Activated CD4-positive, alpha-beta T cell treated with anti-CD3 and anti-CD28 coated beads for 24 hours (primary cell): ENCODE results near the gene KLHL24.
"Not testable (repeated sequence)": the region's sequence is repeated elsewhere in the genome, so short reads cannot be mapped to it uniquely, and the experiment has no call there.

Experiments
- DNase-seq, 2 donors: peaks; one replicate each; pipeline ENCODE4 v3.0.0-alpha.2; 2020; ENCODE audit warnings: low read depth in 2 of 2

KLHL24 gene

DNA sequence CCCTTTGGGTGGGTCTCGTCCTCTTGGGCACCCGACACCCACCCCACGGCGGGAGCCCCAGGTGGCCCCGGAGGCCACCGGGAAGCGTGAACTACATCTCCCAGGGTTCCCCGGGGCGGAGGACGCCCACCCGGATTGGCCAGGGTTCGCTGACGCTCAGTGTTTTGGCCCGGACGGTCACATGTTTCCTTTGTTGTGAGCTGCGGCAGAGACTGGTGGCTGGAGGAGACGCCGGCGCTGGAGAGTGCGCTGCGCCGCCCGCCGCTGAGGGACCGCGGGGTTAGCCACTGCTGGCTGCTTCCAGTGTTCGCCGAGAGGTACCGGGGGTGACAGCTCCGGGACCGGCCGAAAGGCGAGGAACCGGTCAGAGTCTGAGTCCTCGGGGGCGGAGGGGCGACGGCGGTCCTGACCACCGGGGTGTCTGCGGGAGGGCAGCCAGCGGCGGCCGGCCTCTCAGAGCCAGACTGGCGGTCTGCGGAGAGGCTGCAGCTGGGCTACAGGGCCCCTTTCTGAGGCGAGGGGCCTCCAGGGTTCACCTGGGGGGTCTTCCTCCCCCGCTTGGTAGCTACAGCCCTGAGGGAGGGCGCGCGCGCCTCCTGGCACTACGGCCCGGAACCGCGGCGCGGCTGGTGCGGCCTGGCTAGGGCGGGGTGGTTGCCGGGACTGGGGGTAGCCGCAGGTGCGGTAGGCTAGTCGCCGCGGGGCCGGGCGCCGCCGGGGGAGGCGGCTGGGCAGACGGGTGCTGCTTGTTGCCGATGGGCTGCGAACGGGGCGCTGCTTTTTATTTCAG, at the start of gene KLHL24:
Gene KLHL24 (plus strand): TSS at position 193 of the 790 bp plus-strand sequence. CDS start 14,734 bp downstream, outside the sequence.
- DNase-seq: peak; percentile 80 to 86

DNA sequence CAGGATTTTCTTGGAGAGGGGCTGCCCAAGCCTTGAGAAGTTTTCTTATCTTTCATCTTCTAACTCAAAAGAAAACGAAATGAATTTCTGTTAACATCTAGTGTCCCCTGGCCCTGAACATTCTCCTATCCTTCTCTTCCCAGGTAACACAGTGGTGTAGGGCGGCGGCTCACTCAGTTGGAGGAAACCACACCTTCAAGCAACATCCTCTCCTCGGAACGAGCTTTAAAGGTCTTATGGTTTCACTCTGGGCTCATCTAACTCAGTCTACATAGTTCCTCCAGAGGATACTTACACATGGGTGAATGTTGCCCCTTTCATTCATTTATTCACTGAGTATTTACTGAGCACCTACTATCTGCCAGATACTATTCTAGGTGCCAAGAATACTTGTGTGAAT, 48.9 kb upstream of the KLHL24 start:
- DNase-seq: no peak

DNA sequence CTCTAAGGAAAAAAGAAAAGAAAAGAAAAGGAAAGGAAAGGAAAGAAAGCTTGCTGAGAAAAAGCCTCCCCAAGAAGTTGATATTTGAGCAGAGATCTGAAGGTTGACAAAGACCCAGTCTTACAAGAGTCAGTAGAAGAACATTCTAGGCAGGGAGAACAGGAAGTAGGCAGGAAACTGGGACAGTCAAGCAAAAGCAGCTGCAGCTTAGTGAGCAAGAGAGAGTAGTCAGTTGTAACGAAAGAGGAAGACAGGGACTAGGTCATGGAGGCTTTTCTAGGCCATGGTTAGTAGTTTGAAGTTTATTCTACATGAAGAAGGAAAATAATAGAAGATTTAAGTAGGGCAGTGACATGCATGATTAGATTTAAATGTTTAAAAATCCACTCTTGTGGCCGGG, 48.1 kb upstream of the KLHL24 start:
- no peak for DNase-seq

DNA sequence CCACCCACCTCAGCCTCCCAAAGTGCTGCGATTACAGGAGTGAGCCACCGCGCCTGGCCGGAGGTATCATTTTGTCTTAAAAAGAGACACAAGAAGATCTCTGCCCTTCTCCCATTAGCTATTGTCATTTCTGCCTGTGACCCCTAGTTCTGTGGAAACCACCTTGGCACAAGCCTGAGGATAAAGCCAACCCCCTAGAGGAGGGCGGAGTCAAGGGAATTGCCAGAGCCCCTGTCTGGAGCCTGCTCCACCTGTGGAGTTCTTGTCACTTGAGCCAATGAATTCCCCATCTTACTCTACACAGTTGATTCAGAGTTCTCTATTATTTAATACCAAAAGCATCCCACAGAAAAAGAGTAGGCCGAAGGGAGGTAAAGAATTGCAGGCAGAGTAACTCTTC, 45.0 kb upstream of the KLHL24 start:
- DNase-seq: no peak

- DNase-seq: no peak
Measured at GRCh38 chr3:183591881-183592521, 43.4 kb upstream of the KLHL24 start.

- DNase-seq: no peak
Measured at GRCh38 chr3:183592821-183593220, 42.6 kb upstream of the KLHL24 start.

- DNase-seq: no peak
Measured at GRCh38 chr3:183594636-183595035, 40.8 kb upstream of the KLHL24 start.

- DNase-seq: no peak
Measured at GRCh38 chr3:183597959-183598358, 37.5 kb upstream of the KLHL24 start.

- not testable (repeated sequence) for DNase-seq
Measured at GRCh38 chr3:183611326-183611725, 24.1 kb upstream of the KLHL24 start.

DNA sequence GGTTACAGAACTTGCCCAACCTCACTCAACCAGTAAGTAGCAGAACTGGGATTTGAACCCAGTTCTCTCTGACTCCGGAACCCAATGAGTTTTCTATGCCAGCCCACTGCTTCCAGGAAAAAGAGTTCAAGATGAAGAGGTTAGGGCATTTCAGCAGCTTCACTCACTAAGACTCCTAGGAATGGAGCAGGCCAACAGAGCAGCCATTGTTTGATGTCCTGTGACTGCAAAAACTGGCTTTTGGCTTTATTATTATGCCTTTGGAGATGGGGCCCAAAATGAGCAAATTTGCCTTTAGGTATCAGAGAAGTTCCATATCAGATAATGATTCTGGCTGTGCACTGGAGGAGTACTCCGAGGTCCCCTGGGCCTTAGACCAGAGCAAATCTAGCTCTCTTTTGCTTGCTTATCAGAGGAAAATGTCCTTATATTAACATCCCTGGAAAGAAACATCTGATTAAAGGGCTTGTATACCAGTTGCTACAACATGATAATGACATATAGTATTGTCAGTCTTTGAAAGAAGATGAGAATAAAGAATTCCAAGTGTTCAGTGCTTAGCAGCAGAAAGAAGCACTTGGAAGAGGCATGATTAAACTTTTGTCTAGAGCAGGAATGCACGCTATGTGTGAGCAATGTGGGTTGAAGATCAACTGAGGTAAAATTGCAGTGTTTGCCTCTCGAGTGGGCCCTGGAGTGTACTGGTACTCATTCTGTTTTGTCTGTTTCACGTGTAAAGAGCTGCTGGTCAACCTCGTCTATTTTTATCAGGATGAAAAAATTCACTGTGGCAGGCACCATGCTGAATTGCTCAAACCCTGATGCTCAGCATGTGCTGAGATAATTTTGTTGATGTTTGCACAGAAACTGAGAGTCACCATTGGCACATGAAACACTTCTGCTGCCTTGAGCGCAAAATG, 21.8 kb upstream of the KLHL24 start:
- DNase-seq: no peak

DNA sequence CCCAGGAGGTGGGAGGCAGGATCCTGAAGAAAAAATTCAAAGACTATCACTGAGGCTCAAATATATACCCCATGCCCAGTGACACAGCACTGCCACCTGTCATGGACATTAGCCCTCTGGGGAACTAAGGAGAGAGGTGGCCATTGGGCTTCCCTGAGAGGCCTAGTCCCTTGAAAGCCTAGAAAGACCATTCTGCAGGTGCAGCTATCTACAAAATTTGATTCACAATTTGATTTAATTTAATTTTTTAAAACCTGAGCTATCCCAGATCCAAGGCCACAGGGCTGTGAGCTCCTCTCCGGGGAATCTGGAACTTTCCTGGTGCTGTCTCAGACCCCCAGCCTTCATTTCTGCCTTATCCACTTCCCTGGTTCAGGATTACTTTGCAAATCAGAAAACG, 16.9 kb upstream of the KLHL24 start:
- DNase-seq: no peak

DNA sequence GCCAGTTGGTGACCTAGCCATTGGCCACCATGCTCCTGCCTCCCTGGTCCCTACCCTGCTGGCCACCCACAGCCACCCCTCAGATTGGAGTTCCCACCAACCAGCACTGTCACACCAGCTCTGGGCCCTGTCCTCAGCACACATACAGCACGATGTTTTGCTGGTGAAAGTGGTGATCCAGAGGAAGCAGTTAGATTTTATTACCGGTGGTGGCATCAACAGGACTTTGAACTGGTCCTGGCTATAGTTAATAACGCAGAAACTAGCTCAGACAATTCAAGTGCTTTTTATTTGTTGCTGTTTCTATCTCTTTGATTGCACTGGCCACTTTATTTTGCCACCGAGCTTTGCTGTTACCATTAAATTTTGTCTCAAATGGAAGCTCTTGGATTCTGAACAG, 16.4 kb upstream of the KLHL24 start:
- DNase-seq: no peak

DNA sequence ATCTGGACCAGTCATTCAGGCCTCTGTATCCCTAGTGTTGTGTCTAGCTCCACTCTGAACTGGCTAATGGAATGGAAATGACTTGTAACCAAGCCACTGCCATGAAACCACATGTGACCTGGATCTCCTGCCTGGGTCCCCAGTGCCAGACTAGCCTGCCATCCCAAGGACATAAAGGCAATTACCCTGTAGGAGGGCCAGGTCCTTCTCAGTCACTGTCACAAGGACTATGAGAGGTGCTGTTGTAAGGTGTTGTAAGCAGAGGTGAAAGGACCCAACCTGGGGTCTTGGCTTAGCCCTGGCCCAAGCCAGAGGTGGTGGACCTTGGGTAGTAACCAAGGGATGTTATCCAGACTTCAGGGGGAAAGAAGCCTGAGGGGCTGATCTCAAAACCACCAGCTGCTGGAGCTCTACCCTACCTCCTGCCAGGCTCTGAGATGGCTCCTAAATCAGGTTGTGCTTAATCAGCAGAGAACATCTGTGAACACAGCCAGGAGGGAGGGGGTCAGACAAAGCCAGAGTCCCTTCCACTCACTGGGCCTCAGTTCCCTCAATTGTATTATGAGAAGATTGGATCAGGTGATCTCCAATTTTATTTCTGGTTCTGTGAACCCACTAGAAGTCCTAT, 15.7 kb upstream of the KLHL24 start:
- DNase-seq: no peak

- DNase-seq: no peak
Measured at GRCh38 chr3:183620252-183620628, 15.2 kb upstream of the KLHL24 start.

DNA sequence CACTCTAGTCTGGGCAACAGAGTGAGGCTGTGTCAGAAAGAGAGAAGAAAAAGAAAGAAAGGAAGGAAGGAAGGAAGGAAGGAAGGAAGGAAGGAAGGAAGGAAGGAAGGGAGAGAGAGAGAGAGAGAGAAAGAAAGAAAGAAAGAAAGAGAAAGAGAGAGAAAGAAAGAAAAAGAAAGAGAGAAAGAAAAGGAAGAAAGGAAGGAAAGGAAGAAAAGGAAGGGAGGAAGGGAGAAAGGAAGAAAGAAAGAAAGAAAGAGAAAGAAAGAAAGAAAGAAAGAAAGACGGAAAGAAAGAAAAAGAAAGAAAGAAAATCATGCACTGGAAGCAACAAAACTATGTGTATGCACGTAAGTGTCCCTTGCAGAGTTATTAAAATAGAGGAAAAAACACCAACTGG, 12.9 kb upstream of the KLHL24 start:
- DNase-seq: not testable (repeated sequence)

GRCh38 chr3:183626877-183627594, 8.4 kb upstream of the KLHL24 start:
- no peak for DNase-seq

- DNase-seq: no peak
Measured at GRCh38 chr3:183629546-183630301, 5.7 kb upstream of the KLHL24 start.

- no peak for DNase-seq
Measured at GRCh38 chr3:183631715-183632114, 3.7 kb upstream of the KLHL24 start.

- DNase-seq: not testable (repeated sequence)
Measured at GRCh38 chr3:183632725-183633124, 2.7 kb upstream of the KLHL24 start.

- no peak for DNase-seq
Measured at GRCh38 chr3:183634707-183635106, 716 bp upstream of the KLHL24 start.

- no peak for DNase-seq
Measured at GRCh38 chr3:183635107-183635430, 354 bp upstream of the KLHL24 start.
